Loucy (cell line): ENCODE results near the gene CCDC167.

Experiments used
- CTCF ChIP-seq: fragments of 200-600 bp; sonication (generic); conservative IDR thresholded peaks from 2 replicates; pipeline ENCODE4 v1.5.1; 2014; ENCODE audit warnings: mild to moderate bottlenecking, antibody characterized with exemption, low read length
- EZH2phosphoT487 ChIP-seq: fragments of 200-600 bp; IDR thresholded peaks from 2 replicates; pipeline ENCODE4 v1.6.1; 2018; ENCODE audit warnings: antibody characterized with exemption, mild to moderate bottlenecking, moderate library complexity, borderline replicate concordance

- no peak for TF ChIP-seq CTCF
- no peak for TF ChIP-seq EZH2phosphoT487
Measured at GRCh38 chr6:37495244-37495934, 4.3 kb downstream of the CCDC167 start.
